ENCODE results near the gene CDK10. TPM values are rescaled to one million over a fixed set of nuclear protein-coding genes. Genes with fewer than 3 reads are reported as not detected.

Gene CDK10
- total and polyA plus RNA-seq, 9 of the 15 experiments (the other 6 are each of a cell fraction or from before 2014, with no cell fraction given): 2.0 to 85.1 (median 40.1) TPM

DNA sequence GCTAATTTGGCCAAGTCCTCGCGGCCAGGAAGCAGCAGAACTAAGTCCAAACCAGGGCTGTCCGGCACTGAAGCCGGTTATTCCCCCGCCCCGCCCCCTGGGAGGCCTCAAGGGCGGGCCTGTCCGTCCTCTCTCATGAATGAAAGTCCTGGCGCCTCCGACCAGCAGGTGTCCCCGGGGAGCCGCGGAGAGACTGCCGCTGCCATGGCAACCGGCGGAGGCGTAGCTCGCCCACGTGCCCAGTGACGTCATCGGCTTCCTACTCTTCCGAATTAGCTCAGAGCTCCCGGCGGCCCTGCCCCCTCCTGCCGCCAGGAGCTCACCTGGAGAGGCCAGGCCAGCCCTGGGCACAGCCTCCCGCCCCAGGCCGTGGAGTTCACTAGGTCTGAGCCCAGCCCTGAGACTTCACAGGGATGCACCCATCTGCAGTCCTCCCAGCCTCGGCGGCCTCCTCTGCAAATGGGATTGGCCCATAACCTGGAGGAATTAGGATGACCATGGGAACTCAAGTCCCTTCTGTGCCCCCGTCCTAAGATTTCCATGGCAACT lies 13.7 kb downstream of the CDK10 start (continued):
- TF ChIP-seq GATAD2B (IDR thresholded peaks at IDR 0.05; ENCODE audit: borderline replicate concordance) (no peak), TBP (optimal IDR thresholded peaks at IDR 0.05; ENCODE audit: low read depth, low read length) (no peak), ZSCAN29 (IDR thresholded peaks at IDR 0.05) (no peak), KLF1 (tag; IDR thresholded peaks at IDR 0.05) (no peak), CBX5 (IDR thresholded peaks at IDR 0.05; ENCODE audit: borderline replicate concordance, low read depth) (no peak), SRSF9 (IDR thresholded peaks at IDR 0.05; ENCODE audit: borderline replicate concordance, low read depth, low read length) (no peak), MLX (CRISPR knock-in tag; conservative IDR thresholded peaks at IDR 0.05) (no peak; a peak in 1 of 4 replicates), HLTF (IDR thresholded peaks at IDR 0.05) (no peak), HMG20B (CRISPR knock-in tag; IDR thresholded peaks at IDR 0.05) (no peak), MYC (IDR thresholded peaks at IDR 0.05; ENCODE audit: low read depth, low read length) (peak; percentile 85), MYC (CRISPR knock-in tag; IDR thresholded peaks at IDR 0.05; ENCODE audit: borderline replicate concordance, low read depth) (no peak), ZNF143 (CRISPR knock-in tag; IDR thresholded peaks at IDR 0.05) (no peak; the same call in 1 of the 2 replicates), FIP1L1 (IDR thresholded peaks at IDR 0.05; ENCODE audit: low read depth, low read length, poor library complexity, severe bottlenecking) (no peak), ZNF644 (tag; IDR thresholded peaks at IDR 0.05; ENCODE audit: low read depth) (no peak), PHF8 (IDR thresholded peaks at IDR 0.05; ENCODE audit: borderline replicate concordance, low read length) (no peak), RERE (CRISPR knock-in tag; IDR thresholded peaks at IDR 0.05; ENCODE audit: borderline replicate concordance) (no peak), UBTF (IDR thresholded peaks at IDR 0.05; ENCODE audit: borderline replicate concordance in 1 of 2, low read depth in 2 of 2, low read length in 2 of 2) (0 out of 4 replicates have a peak, but pooled peaks of 1 of the 2 experiments have one; percentile 36)
- TF ChIP-seq, protein P1, sequence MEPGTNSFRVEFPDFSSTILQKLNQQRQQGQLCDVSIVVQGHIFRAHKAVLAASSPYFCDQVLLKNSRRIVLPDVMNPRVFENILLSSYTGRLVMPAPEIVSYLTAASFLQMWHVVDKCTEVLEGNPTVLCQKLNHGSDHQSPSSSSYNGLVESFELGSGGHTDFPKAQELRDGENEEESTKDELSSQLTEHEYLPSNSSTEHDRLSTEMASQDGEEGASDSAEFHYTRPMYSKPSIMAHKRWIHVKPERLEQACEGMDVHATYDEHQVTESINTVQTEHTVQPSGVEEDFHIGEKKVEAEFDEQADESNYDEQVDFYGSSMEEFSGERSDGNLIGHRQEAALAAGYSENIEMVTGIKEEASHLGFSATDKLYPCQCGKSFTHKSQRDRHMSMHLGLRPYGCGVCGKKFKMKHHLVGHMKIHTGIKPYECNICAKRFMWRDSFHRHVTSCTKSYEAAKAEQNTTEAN (CRISPR knock-in tag; IDR thresholded peaks at IDR 0.05): no peak
